NB4 (cell line): ENCODE data around the gene EXOC3.

Experiments
- POLR2A ChIP-seq: IDR thresholded peaks from 2 replicates; pipeline ENCODE4 v1.6.1; 2011; ENCODE audit warnings: mild to moderate bottlenecking; ENCODE audit not compliant: insufficient read length; ENCODE audit errors: extremely low read depth
- TF ChIP-seq, protein P1 (sequence below): IDR thresholded peaks from one replicate; pipeline ENCODE4 v1.5.1; 2012; ENCODE audit warnings: low read depth, low read length

DNA sequence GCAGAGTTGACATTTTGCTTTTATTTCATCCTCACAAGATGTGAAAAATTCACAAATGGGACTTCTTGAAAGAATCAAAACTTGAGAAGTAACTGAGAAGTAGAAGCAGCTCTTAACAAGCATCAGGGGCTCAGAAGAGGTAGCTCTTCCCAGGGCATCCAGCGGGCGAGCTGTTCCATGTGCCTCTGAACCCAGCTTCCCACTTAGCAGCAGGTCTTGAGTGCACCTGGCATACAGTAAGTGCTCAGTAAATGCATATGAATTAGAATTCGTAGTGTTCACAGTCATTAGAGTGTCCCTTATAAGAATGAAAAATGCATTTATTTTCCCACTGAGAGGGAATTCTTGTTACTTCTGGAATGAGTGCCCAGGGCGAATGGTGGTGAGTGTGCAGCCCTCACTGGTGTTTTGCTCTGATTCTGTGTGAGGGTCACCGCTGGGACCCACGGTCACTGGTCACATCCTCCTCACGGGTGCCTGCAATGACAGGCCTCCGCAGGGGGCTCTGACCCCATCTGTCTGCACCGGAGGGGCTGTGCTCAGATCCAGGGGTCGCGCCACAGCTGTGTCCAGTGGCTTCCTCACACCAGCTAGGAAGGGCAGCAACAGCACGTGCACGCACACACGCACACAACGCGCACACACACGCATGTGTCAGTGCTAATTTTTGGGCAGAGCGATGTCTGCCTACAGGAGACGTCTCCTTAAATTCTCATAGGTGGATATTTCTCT is 26.9 kb downstream of the EXOC3 start:
- TF ChIP-seq, protein P1, sequence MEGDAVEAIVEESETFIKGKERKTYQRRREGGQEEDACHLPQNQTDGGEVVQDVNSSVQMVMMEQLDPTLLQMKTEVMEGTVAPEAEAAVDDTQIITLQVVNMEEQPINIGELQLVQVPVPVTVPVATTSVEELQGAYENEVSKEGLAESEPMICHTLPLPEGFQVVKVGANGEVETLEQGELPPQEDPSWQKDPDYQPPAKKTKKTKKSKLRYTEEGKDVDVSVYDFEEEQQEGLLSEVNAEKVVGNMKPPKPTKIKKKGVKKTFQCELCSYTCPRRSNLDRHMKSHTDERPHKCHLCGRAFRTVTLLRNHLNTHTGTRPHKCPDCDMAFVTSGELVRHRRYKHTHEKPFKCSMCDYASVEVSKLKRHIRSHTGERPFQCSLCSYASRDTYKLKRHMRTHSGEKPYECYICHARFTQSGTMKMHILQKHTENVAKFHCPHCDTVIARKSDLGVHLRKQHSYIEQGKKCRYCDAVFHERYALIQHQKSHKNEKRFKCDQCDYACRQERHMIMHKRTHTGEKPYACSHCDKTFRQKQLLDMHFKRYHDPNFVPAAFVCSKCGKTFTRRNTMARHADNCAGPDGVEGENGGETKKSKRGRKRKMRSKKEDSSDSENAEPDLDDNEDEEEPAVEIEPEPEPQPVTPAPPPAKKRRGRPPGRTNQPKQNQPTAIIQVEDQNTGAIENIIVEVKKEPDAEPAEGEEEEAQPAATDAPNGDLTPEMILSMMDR = no peak
- no peak for TF ChIP-seq POLR2A
